ENCODE measurements around the gene THRB.

DNA sequence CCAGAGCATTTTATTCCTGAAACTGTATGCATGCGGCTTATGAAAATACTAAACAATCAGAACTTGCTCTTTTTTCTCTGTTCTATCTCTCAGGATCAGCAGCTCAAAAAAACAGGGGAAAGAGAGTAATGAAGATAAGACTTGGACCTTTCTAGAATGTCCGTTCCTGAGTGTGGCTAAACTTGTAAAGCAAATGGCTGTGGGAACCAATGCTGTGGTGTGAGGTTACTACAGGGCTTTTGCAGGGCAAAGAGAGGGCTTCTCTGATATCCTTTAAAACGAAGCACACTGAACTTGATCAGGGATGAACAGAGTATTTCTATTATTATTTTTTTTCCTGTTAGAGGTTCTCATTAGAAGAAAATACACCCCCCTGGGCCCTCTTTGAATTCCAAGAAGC, 223.4 kb downstream of the THRB start:
- TF ChIP-seq EZH2 (IDR thresholded peaks at IDR 0.05) (no peak), POLR2AphosphoS5 (IDR thresholded peaks at IDR 0.05; ENCODE audit: borderline replicate concordance, low read depth, low read length) (no peak), FOXP2 (optimal IDR thresholded peaks at IDR 0.05; ENCODE audit: control extremely low read depth, extremely low read length, insufficient read depth) (no peak)
